SH-SY5Y (cell line): ENCODE data around the gene LGALS9.

Source experiments
- GATA2 ChIP-seq: IDR thresholded peaks from 2 replicates; pipeline ENCODE4 v1.6.1; 2011; ENCODE audit warnings: mild to moderate bottlenecking, low read depth, low read length
- GATA3 ChIP-seq: IDR thresholded peaks from 2 replicates; pipeline ENCODE4 v1.6.1; 2011; ENCODE audit warnings: low read depth, mild to moderate bottlenecking, low read length, moderate library complexity

- TF ChIP-seq GATA2 (no peak), GATA3 (no peak)
These were observed 40.1 kb upstream of the LGALS9 start for GRCh38 chr17:27590864-27591263.
